DLD1 (cell line): Measurements from ENCODE around the gene SLC43A3.

Experiments used
- in situ Hi-C: cut with HindIII; loops from 2 replicates; pipeline ENCODE4 v1.10.0; 2017; ENCODE audit warnings: low sequenced_read_pairs

Gene SLC43A3

DNA sequence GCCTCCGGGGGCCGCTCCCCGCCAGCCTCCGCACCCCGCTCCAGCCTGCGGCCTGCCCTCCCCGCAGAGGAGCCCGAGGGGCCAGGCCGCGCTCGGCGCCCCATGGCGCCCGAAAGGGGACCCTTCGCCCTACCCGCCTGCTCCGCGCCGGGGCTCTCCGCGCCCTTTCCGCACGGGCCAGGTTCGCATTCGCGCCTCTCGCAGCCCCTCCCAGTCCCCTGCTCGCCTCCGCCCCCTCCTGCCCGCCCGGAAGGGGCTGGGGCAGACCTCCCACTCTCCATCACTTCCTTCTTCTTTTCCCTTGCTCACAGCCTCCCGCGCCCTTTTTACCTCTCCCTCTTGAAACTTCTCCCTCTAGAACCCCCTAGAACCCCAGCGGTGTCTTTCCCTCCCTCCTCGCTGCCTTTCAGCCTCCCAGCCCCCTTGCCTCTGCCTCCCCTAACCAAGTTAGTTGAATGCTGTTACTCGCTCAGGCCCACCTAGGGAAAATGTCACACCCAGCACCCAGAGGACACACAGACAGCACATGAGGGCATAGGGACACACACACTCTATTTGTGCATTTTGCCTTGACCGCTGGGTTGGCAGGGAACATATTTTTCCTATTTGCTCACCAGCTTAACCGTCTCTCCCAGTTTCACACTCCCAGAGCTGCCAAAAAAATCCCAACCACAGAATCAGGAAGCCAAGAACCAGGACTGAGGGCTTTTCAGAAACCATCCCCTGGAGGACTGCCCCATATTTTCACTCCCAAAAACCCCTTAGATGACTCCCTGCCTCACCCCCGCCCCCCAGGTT is at the start of gene SLC43A3:
TSS of gene SLC43A3 (minus strand) at position 193 of the 798 bp plus-strand sequence. CDS start 949 bp downstream, outside the sequence.
- in situ Hi-C loops = no loop called here

DNA sequence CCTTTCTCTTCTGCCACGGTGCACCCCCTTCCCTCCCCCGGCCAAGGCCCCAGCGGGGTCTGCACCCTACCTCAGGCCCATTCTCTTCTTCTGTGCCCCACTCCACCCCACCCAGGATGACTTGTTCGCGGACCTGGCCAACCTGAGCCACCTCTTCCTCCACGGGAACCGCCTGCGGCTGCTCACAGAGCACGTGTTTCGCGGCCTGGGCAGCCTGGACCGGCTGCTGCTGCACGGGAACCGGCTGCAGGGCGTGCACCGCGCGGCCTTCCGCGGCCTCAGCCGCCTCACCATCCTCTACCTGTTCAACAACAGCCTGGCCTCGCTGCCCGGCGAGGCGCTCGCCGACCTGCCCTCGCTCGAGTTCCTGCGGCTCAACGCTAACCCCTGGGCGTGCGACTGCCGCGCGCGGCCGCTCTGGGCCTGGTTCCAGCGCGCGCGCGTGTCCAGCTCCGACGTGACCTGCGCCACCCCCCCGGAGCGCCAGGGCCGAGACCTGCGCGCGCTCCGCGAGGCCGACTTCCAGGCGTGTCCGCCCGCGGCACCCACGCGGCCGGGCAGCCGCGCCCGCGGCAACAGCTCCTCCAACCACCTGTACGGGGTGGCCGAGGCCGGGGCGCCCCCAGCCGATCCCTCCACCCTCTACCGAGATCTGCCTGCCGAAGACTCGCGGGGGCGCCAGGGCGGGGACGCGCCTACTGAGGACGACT is 49.3 kb upstream of the SLC43A3 start:
- in situ Hi-C loops = no loop called here

DNA sequence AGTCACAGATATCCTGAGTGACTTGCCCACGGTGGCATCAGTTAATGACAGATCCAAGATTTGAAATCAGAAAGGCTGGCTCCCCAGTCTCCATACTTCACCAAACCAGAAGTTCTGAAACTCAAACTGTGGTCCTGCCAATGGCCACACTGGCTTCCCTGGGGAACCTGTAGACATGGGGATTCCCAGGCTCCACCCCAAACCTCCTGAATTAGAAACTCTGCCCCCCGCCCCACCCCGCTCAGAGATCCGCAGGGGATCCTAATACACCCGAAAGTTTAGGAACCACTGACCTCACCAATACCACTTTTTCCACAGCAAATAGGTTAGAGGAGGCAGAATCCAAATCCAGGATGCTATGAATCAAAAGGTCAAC is 48.7 kb upstream of the SLC43A3 start:
- in situ Hi-C loops = no loop called here

DNA sequence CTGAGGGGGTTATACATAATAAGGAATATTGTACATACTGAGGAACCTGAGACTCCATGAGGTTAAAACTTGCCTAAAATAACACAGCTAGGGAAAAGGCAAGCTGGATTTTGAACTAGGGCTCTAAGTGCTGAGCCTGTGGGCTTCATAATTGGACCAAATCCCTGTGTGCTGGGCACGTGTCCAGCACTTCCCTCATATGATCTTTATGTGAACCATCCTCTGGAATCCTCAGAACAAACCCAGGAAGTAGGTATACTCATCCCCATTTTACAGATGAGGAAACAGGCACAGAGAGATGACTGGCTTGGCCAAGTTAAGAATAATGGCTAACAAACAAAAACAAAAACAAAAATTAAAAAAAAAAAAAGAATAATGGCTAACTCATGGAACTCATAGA is 48.3 kb upstream of the SLC43A3 start:
- in situ Hi-C loops = no loop called here

DNA sequence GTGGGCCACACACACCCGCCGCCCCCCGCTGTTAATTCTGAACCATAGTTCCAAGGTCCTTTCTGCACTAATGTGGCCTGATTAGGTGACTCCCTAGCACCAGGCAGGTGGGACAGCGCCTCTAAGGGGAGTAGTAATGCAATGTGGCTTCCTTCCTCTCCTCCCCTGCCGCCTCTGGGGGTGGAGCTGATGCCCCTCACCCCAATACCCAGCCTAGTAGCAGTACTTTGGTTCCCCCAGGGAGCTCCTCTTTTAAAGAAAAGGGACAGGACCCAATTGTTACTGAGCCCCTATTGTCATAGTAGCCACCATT is 47.8 kb upstream of the SLC43A3 start:
- in situ Hi-C loops = no loop called here

DNA sequence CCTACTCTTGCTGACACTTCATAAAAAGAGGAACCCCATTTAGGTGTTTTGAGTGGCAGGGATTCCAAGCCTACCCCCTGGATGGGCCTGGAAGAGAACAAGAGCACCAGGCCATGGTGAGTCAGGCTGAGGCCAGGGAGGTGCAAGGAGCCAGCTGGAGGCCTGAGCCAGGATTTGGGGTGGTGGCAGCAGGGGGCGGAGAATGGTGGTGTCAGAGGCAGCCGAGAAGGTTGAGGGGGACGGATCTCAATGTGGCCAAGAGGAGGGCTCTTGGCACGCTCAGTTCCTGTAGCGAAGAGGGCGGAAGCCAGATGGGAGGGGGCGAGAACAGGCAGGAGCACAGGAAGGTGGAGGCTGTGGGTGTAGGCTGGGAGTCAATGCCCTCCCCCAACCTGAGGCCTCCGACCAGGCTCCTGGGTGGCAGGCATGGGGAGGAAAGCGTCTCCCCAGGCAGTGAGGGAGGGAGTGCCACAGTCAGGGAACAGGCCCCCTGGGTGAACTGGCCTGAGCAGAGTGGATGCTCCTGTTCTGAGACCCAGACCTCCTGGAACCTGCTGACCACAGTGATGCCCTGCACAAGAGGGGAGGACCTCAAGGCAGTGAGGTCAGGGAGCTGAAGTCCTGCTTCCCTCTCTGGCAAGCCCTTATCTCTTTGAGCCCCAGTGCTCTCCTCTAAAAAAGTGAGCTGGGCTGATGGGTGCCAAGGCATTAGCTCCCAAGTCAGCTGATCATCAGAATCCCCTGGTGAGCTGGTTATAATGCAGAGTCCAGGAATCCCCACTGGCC is 47.3 kb upstream of the SLC43A3 start:
- in situ Hi-C loops = no loop called here

DNA sequence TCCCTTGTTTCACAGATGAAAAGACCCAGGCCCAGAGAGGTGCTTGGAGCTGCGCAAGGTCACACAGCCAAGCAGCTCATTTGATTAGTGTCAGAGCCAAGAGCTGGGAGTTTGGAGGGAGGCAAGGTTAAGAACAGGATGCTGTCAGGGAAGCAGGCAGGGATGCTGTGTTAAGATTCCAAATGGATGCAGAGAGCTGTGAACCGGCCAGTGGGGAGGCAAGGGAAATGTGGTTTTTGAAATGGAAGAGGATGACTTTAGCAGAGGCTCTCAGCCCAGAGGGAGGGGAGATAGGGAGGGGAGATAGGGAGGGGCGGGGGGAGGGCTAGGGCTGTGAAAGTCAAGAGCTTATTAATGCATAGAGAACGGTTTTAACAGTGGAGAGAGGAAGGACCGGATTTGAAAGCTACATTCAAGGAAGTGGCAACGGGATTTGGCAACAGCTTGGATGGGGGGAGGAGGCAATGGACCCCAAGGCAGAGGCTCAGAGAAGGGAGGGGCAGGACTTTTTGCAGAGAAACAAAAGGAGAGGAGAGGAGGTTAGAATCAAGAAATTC is 46.4 kb upstream of the SLC43A3 start:
- in situ Hi-C loops = no loop called here

DNA sequence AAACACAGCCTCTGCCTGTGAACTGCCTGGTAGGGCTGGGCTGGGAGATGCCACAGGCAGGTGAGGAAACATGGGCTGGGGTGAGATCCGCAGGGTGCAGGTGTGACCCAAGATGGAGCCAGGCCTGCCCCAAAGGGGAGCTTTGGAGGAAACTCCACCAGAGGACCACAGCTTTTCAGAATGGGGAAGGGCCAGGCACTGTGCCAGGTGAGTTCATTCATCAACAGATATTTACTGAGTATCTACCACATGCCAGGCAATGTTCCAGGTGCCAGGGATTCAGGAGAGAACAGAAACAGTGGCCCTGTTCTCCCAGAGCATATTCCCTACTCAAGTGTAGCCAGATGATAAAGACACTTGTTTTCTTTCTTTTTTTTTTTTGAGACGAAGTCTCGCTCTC is 44.6 kb upstream of the SLC43A3 start:
- in situ Hi-C loops = no loop called here

DNA sequence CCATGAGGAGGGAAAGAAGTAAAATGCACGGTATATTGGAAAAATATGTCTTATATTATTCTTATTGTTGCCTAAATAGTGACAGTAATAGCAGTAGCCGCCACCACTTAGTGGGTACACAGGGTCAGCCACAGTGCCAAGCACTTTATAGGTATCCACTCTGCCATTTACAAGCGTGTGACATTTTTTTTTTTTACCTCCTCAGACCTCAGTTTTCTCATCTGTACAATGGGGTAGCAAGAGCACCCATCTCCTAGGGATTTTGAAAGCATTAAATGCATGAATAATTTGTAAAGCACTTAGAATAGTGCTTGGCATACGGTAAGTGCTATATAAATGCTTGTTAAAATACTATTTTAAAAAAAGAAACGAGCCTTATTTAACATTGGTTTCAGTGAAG is 42.3 kb upstream of the SLC43A3 start:
- in situ Hi-C loops = no loop called here

DNA sequence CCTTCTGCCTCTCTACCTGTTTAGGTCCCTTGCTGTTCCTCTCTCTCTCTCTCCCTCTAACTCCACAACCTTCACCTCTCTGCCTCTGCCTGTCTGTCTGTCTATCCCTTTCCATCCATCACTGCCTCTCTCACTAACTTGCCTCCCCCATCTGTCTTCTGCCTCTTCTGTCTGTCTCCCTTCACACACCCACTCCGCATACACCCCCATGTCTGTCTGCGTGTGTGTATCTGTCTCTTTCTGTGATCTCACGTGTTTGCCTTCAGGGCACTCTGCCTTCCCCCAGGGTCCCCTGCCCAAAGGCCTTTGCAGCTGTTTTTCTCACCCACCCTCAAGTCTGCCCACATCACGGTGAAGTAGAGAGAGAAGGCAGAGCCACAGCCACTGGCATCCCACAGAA is 41.4 kb upstream of the SLC43A3 start:
- in situ Hi-C loops = no loop called here

DNA sequence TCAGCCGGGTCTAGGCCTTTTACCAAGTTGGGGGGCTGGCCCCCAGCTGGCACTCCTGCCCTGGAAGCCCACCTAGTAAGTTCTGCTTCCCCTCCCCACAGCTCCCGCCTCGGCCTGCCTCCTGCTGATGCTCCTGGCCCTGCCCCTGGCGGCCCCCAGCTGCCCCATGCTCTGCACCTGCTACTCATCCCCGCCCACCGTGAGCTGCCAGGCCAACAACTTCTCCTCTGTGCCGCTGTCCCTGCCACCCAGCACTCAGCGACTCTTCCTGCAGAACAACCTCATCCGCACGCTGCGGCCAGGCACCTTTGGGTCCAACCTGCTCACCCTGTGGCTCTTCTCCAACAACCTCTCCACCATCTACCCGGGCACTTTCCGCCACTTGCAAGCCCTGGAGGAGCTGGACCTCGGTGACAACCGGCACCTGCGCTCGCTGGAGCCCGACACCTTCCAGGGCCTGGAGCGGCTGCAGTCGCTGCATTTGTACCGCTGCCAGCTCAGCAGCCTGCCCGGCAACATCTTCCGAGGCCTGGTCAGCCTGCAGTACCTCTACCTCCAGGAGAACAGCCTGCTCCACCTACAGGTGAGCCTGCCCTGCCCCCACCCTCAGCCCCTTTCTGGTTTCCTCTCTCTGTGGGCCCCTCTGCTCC is 40.7 kb upstream of the SLC43A3 start:
- in situ Hi-C loops = no loop called here

DNA sequence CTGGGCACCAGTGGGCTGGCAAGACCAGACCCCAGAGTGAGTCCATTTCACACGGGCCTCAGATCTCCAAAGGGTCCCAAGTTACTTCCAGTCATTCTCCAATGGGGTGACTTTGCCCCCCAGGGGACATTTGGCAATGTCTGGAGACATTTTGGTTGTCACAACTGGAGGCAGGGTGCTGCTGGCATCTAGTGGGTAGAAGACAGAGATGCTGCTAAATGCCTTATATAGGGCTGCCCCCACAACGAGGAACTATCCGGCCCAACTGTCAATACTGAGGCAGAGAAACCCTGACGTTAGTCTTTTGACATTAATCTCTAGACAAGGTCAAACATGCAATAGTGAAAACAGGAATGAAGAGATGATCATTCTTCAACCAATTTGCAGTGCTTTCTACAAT is 39.8 kb upstream of the SLC43A3 start:
- in situ Hi-C loops = no loop called here

DNA sequence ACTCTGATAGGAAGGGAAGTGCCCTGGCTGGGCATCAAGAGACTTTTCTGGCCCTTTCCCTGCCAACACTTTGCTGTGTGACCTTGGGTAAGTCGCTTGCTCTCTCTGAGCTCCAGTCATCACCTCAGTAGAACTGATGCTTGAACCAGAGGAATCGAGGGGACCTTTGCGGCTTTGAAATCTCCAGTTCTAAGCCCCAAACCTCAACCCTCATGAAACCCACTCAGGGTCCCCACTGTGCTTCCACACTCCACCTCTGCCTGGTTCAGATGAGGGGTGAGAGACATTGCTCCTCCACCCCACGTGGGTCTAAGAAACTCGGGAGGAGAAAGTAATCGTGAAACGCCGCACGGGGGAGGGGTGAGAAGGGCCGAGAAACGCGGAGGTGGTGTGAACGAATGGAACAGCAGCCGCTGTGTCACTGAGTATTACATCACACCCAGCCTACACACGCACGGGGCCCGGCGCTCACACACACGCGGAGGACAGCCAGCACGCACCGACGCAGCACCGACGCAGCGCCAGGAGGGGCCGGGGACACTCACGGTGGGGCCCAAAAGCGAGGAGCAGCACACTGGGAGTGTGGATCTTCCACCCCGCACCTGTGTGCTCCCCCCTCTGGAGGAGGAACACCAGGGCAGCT is 37.7 kb upstream of the SLC43A3 start:
- in situ Hi-C loops = no loop called here

DNA sequence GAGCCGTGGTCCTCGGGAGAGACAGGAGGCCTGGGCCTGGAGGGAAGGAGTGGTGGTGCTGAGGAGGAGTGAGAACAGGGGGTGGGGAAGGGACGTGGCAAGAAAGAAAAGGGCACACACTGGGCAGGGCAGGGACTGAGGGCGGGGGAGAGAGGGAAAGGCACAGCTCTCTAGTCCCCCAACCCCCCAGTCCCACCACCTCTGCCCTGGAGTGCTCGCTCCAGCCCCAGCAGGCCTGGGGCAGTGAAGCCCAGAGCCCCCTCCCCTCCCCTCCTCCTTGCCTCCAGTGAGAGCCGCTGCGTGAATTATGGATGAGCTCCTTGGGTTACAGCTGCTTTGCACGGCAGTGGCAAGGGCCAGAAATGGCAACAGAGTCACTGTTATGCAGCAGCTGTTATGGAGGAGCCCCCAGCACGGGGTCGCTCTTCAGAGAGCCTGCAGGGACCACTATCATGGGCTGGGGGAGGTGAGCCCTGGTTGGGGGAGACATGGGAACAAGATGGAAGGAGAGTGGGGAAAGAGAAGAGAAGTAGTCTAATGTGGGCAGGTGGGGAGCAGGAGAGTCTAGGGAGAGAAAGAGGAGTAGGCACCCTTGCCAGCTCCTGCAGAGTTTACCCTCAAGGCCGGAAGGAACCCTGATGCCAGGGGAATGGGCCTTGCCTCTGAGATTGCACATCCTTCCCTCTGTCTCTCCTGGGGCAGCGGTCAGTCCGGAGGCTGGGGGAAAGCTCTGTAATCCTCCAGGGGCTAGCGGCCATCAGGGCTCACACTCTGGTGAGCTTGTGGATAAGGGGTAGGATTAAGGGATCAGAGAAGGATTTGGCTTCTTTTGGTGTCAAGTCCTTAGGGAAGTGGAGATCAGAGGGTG is 37.0 kb upstream of the SLC43A3 start:
- in situ Hi-C loops = no loop called here

DNA sequence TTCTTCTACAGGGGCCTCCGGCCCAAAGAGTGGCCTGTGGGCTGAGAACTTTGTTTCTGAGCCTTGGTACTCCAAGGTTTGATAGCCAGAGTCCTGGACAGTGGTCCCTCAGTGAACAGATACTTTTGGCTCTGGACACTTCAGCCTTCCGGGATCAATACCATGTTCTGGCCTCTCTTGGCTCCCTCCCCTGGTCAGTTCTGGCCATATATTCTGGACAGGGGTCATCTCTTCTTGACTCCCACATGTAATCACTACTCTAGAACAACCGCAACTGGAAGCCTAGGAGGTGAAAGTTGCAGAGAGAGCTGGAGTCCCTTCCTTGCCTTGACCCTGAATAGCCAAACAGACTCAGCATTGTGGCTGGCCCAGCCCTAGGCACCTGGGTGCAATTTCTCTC is 35.7 kb upstream of the SLC43A3 start:
- in situ Hi-C loops = no loop called here

DNA sequence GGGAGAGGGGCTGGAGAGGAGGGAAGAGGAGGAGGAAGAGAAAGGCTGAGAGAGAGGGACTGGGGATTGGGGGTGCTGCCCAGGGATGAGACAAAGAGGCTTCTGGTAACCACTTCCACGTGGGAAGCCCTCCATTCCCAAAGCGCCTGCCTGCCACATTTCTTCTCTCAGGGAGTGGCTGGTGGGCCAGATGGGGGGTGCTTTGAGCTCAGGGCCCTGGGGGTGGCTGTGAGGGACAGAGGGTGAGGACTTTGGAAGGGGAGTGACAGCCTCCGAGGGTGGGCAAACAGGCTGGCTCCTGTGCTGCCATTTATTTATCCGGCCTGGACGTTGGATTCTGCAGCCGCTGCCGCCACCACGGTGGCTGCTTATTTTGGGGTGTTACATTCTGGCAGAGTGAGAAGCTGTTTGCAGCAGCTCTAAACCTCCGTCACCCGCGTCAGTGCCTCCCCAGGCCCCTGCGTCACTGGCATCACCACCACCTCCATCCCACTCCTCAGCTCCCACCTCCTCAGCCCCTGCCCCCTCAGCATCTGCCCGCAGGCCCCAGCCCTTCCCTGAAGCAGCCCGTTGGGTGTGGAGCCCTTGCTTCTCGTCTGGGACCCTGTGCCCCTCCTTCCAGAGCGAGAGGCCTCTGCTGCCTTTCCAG is 35.0 kb upstream of the SLC43A3 start:
- in situ Hi-C loops = no loop called here

DNA sequence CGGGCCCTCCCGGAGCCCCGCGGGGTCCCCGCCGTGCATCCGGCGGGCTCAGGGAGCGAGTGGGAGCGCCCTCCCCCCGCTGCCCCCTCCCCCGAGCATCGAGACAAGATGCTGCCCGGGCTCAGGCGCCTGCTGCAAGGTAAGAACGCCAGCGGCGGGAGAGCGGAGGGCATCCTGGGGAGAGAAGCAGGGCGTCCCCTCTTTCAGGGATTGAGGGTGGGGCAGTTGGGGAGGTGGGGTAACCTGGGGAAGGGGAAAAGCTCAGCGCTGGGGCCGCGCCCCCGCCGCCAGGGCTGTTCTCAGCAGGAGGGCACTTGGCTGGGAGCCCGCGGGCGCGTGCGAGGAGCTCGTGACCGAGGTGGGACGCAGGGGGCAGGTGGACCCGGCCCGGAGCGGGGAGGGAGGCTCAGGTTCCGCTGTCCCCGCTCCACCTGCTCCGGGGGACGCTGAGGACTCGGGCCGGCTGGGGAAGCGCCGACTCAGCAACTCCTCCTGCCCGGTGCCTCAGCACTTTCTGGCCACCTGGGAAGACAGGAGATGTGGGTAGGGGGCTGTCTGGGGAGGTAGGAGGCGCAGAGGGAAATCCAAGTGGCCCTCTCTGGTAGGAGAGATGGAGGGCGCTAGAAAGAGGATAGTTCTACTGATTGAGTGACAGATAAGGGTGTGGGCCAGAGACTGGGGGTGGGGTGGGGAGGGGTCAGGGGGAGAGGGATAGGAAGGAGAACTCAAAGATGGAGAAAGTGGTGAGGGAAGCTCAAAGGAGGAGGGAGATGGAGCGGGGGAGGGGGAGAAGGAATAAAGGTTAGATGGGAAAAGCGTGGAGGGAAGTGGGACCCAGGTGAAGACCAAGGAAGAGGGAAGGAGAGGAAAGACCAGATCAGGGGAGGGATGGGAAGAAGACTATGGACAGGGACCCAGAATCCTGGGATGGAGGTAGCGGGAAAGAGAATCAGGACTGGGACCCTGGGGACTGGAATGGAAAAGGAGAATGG is 34.1 kb upstream of the SLC43A3 start:
- in situ Hi-C loops = no loop called here
